GM19463 (cell line): ENCODE data around the gene ADAM15.

ENCODE experiments used
- ATAC-seq: cut with Tn5 transposase; IDR thresholded peaks from one replicate; pipeline ENCODE4 v1.9.1; 2021; ENCODE audit warnings: mild to moderate bottlenecking, moderate library complexity; ENCODE audit not compliant: unreplicated experiment

ADAM15 gene

GRCh38 chr1:155070721-155071569, 19.8 kb downstream of the ADAM15 start:
- peak; percentile 75 for ATAC-seq

GRCh38 chr1:155071701-155072100, 20.6 kb downstream of the ADAM15 start:
- no peak for ATAC-seq

GRCh38 chr1:155072531-155073289, 21.6 kb downstream of the ADAM15 start:
- ATAC-seq: no peak

DNA sequence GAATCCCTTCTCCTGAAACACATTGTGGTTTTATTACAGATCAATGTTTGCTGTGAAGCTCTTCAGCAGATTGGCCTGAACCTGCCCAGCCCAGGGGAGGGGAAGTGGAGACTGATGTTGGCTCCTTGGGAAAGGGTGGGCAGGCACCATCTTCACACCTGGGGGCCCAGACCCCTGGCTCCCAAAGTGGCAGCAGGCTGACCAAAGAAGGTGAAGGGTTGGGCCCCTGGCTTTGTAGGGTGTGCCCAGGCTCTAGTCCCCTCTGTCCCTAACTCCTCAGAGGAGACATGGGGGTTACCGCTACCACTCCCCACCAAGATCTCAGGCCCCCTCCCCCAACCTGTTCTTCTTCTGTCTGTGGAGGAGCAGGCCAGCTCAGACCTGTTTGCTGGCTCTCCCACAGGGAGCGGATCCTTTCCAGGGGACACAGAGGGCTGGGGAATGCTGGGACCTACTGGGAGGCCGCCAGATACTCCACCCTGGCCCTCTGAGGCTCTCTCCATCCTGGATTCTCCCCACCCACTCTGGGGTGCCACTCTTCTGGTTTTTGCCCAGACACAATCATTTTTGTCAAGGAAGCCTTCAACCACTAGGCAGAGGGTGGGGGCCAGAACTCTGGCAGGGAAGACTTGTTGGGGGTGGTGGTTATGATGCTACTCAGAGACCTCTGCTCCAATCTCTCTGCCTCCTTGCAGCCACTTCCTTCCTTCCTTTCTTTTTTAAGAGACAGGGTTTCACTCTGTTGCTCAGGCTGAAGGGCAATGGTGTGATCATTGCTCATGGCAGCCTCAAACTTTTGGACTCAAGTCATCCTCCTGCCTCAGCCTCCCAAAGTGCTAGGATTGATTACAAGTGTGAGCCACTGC, 22.5 kb downstream of the ADAM15 start:
- ATAC-seq: no peak

GRCh38 chr1:155075535-155075934, 24.4 kb downstream of the ADAM15 start:
- ATAC-seq: no peak

DNA sequence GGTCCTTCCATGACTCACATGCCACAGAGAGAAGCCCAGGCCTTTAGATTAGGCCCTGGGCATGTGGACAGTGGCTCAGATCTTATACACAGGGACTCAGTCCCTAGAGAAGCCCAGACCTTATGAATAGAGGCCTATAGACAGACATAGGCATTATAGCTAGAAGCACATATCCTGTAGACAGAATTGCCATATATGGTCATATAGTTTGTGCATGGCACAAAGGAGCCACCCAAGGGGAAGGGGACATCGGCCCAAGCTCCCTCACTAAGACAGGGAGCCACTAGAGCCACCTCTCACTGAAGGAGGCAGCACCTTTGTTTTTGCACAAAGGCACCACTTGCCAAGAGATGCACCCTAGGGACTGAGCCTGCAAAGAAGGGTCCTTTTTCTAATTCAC, 25.3 kb downstream of the ADAM15 start:
- no peak for ATAC-seq

DNA sequence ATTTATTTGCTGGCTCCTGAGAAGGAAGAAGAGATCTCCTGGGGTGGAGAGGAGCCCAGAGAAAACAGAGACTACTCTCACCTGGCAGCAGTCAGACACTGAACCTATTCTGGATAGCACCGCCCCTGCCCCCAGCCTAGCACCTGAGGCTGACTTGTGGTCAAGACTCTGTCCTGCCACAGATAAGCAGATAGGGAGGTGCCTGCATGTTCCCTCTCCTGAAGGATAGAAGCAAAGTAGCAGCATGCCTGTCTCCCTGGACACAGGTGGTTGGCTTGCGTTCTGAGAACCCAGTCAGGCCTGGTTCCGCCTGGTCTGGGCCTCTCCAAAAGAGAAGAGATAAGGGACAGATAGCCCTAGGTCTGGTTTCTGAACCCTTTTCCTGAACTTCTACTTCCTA, 26.2 kb downstream of the ADAM15 start:
- ATAC-seq: no peak

DNA sequence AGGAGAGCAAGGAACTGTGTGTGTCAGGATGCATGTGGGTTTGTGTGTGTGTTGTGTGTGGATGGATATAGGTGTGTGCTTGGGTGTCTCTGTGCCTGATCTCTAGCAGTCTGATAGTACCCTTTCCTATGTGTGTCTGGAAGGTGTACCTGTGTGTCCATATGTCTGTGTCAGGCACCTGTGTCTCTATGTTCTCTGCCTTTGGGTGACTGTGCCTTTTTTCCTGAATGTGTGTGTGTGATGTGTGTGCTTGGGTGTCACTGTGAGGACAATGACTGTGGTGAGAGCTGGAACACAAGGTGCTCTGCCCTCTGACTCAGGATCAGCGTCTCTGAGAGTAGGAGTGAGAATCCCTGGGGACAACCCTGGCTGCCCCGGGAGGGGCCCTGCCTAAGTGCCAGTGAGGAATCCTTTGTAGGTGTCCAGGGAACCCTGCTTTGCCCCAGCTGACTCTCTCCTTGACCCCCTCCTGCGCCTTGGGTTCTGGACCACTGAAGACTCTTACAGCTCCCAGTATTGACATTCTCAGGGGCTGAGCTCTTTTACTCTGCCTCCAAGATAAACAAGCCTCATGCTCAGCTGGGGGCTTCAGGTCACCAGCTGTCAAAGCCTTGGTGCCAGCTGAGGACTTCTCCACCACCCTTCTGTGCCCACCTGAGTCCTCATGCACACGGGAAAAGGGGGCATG, 26.8 kb downstream of the ADAM15 start:
- no peak for ATAC-seq

DNA sequence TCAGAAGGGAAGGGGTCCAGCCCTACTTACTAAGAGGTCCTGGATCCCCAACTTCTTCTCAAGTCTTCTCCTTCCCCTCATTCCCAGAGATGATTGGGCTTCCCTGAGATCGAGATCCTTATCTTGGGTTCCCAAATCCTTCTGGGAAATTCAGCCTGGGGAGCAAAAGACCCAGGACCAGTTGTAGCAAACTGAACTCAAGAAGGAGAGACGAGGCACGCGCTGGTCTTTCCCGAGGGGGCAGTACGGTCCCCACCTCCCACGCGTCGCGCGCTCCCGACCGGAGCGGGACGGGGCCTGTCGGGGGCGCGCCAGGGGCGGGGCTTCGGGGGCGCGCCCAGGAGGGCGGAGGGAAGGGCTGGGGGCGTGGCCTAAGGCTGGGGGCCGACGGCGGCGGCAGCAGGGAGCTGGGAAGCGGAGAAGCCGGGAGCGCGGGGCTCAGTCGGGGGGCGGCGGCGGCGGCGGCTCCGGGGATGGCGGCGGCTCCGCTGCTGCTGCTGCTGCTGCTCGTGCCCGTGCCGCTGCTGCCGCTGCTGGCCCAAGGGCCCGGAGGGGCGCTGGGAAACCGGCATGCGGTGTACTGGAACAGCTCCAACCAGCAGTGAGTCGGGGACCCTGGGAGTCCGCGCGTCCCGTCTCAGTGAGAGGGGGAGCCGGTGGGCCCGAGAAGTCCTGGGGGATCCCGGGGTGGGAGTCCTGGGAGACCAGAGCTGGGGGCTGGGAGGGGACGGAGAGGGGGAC, 27.5 kb downstream of the ADAM15 start, which contains the start of gene EFNA3:
EFNA3 (plus strand) TSS at position 369 of the 741 bp plus-strand sequence; CDS start at position 474, 105 bp downstream.
- no peak for ATAC-seq

- no peak for ATAC-seq
These were observed 28.0 kb downstream of the ADAM15 start for GRCh38 chr1:155079210-155079486.

- ATAC-seq: no peak
These were observed 28.6 kb downstream of the ADAM15 start for GRCh38 chr1:155079487-155080311.

GRCh38 chr1:155080312-155081228, 29.5 kb downstream of the ADAM15 start:
- ATAC-seq: no peak

- ATAC-seq: no peak
These were observed 30.6 kb downstream of the ADAM15 start for GRCh38 chr1:155081472-155082300.

DNA sequence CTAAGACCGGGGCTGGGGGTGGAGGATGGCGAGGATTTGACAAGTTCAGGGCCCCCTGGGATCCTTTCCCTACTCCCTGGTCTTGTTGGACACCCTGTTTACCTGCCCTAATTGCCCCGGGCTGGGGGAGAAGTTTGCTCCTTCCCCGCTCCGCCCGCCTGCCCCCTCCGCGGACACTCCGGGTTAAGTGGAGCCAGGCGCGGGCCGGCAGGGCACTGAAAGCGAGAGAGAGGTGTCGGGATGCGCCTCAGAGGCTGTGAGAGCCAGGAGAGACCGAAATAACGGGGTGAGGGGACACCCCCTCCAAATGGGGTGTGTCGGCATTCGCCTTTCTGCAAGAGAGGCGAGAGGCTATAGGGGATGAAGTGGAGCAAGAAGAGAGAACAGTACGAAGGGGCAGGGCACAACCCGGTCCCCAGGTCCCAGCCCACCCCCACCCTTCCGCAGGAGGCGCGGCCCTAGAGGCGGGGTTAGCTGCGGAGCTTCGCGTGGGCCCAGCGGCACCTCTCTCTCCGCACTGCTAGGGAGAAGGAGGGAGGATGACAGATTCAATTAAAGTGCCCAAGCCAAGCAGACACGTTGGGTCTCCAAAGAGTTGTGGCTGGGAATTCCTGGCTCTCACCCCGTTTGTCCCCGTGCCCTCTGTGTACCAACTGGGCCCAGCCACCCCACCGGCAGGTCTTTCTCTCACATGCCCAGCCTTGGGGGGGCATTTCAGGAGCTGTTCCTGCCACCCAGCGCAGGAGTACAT, 31.4 kb downstream of the ADAM15 start:
- ATAC-seq: no peak

DNA sequence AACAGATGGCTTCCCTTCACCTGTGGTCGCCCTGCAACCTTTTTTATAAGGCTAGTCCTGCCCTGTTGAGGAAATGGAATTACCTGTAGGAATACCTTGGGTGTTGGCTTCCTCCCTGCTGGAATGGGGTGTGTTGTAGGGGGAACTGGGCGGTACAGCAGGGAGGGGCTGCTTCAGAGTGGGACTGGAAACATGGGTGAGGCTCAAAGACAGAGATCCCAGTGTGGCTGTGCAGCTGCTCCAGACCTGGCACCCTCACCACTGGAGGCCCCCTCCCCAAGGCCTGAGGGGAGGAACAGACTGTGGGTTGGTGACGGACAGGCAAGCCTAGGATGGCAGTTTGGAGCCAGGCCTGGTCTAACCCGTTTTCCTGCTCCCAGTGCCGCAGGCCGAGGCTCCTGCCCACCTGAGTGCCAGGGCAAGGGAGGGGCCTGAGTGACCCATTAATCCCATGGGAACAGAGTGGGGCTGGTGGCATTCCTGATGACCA, 32.0 kb downstream of the ADAM15 start:
- no peak for ATAC-seq
